ENCODE data around the gene NCOA7. TPM values are rescaled to one million over a fixed set of nuclear protein-coding genes. Genes with fewer than 3 reads are reported as not detected.
A peak's percentile ranks its signal among the peaks of the same experiment; 100 is the strongest.
"Not testable (repeated sequence)": the region's sequence is repeated elsewhere in the genome, so short reads cannot be mapped to it uniquely, and the experiment has no call there.

NCOA7 gene
- total RNA-seq, 1 donor from 2014 or later: 28.8 TPM

- DNase-seq: no peak
These were observed 48.7 kb downstream of the NCOA7 start for GRCh38 chr6:125839471-125839870.

GRCh38 chr6:125839879-125840278 lies 49.1 kb downstream of the NCOA7 start:
- no peak for DNase-seq

GRCh38 chr6:125841356-125842090 lies 50.8 kb downstream of the NCOA7 start:
- DNase-seq: no peak

- no peak for DNase-seq
These were observed 51.4 kb downstream of the NCOA7 start for GRCh38 chr6:125842091-125842626.

GRCh38 chr6:125843593-125843992 lies 52.8 kb downstream of the NCOA7 start:
- no peak for DNase-seq

GRCh38 chr6:125844989-125845388 lies 54.2 kb downstream of the NCOA7 start:
- DNase-seq: no peak

- DNase-seq: no peak
These were observed 55.7 kb downstream of the NCOA7 start for GRCh38 chr6:125846292-125847024.

GRCh38 chr6:125848286-125848685 lies 57.5 kb downstream of the NCOA7 start:
- not testable (repeated sequence) for DNase-seq

GRCh38 chr6:125850361-125850760 lies 59.6 kb downstream of the NCOA7 start:
- no peak for DNase-seq

GRCh38 chr6:125852587-125852986 lies 61.8 kb downstream of the NCOA7 start:
- no peak for DNase-seq

GRCh38 chr6:125853168-125853567 lies 62.4 kb downstream of the NCOA7 start:
- no peak for DNase-seq

- DNase-seq: no peak
These were observed 63.0 kb downstream of the NCOA7 start for GRCh38 chr6:125853756-125854155.

GRCh38 chr6:125854355-125854754 lies 63.6 kb downstream of the NCOA7 start:
- DNase-seq: no peak

- no peak for DNase-seq
These were observed 65.0 kb downstream of the NCOA7 start for GRCh38 chr6:125855783-125856182.

GRCh38 chr6:125857846-125858245 lies 67.1 kb downstream of the NCOA7 start:
- no peak for DNase-seq

- DNase-seq: peak; percentile 78
These were observed 67.9 kb downstream of the NCOA7 start for GRCh38 chr6:125858427-125859320.

- DNase-seq: no peak
These were observed 69.0 kb downstream of the NCOA7 start for GRCh38 chr6:125859727-125860126.

GRCh38 chr6:125863023-125863422 lies 72.3 kb downstream of the NCOA7 start:
- DNase-seq: no peak

GRCh38 chr6:125865015-125865414 lies 74.3 kb downstream of the NCOA7 start:
- no peak for DNase-seq

- DNase-seq: no peak
These were observed 75.7 kb downstream of the NCOA7 start for GRCh38 chr6:125866433-125866832.

GRCh38 chr6:125867483-125867942 lies 76.8 kb downstream of the NCOA7 start:
- DNase-seq: no peak

GRCh38 chr6:125868252-125868651 lies 77.5 kb downstream of the NCOA7 start:
- no peak for DNase-seq
